A673 (cell line): ENCODE data around the gene NOTCH3.

Experiments used
- EZH2 ChIP-seq: fragments of 200-600 bp; sonication (generic); IDR thresholded peaks from 2 replicates; pipeline ENCODE4 v1.6.1; 2017; ENCODE audit warnings: borderline replicate concordance, low read depth, mild to moderate bottlenecking, mixed read lengths, antibody characterized with exemption, low read length; ENCODE audit not compliant: poor library complexity, severe bottlenecking
- TF ChIP-seq, protein P1 (sequence below): fragments of 300-800, 200-600 bp; sonication (generic); conservative IDR thresholded peaks from 2 replicates; pipeline ENCODE4 v1.5.1; 2017; ENCODE audit warnings: low read depth, mild to moderate bottlenecking, antibody characterized with exemption, low read length, moderate library complexity, mixed read lengths

DNA sequence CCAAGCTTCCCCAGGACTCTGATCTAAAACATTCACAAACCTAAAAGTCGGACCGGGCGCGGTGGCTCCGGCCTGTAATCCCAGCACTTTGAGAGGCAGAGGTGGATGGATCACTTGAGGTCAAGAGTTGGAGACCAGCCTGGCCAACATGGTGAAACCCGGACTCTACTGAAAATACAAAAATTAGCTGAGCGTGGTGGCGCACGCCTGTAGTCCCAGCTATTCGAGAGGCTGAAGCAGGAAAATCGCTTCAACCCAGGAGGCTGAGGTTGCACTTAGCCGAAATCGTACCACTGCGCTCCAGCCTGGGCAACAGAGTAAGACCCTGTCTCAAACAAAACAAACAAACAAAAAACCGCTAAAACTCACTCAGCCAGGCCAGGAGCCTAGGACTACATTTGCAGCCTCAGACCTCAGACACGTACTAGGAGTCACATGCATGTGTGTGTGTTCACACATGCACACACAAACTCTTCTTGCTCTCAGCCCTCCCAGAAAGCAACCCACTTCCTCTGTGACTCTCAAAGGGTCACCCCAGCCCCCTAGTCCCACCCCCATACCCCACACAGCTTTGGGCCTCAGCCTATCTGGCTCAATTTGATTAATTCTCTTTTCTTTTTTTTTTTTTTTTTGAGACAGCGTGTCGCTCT, 704 bp upstream of the NOTCH3 start:
- no peak for TF ChIP-seq EZH2
- TF ChIP-seq, protein P1, sequence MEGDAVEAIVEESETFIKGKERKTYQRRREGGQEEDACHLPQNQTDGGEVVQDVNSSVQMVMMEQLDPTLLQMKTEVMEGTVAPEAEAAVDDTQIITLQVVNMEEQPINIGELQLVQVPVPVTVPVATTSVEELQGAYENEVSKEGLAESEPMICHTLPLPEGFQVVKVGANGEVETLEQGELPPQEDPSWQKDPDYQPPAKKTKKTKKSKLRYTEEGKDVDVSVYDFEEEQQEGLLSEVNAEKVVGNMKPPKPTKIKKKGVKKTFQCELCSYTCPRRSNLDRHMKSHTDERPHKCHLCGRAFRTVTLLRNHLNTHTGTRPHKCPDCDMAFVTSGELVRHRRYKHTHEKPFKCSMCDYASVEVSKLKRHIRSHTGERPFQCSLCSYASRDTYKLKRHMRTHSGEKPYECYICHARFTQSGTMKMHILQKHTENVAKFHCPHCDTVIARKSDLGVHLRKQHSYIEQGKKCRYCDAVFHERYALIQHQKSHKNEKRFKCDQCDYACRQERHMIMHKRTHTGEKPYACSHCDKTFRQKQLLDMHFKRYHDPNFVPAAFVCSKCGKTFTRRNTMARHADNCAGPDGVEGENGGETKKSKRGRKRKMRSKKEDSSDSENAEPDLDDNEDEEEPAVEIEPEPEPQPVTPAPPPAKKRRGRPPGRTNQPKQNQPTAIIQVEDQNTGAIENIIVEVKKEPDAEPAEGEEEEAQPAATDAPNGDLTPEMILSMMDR = no peak
